ENCODE data around the gene HELZ. TPM values are rescaled to one million over a fixed set of nuclear protein-coding genes. Genes with fewer than 3 reads are reported as not detected.
"Not testable (repeated sequence)": the region's sequence is repeated elsewhere in the genome, so short reads cannot be mapped to it uniquely, and the experiment has no call there.

The HELZ gene
- total RNA-seq, 1 experiment from 2014 or later = 31.3 TPM

DNA sequence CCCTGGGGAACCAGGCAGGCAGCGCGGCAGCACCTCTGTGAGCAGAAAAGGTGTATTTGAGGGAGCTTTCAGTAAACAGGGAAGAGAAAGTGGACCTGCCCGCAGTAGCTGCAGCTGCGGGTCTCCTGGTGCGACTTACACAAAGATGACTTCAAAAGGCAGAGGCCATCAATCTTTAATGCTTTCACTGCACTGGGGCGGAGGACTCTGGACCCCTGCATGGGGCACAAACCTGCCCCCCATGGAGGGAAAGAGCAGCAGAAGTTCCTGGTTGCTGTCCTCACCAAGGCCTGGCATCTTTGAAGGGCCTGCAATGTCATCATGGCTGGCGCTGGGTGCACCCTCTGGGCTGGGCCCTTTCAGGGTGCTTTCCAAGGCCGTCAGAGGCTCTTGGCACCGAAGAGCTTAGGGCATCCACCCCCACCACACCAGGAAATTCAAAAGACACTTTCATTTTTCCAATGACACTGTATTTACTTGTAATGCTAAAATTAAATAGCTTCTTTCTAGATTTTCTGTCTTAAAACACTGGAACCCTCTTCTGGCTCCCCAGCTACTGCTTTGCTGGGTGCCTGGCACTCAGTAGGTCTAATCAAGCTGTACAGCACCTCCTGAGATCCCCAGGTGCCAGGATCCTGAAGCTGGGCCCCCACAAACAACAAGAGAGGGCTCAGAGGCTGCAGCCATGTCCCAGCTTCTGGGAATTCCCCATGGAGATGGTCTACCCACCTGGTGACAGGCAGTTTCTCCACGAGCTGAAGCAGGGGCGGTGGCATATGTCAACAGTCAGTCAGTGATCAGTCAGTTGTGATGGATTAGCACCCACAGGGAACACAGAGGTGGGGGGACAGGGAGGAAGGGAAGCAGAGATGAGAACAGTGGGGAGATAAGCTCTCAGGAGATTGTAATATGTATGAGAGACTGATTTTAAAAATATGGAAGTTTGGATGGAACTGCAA, 202.8 kb downstream of the HELZ start:
- no TSS peak for BruUV-seq (replicated peaks)
- H3K9me3 ChIP-seq (ENCODE audit: low read length) = no peaks in the 10 kb centered on the region
- peaks cover 3% of the 10 kb centered on the region; the same call in 1 of the 2 replicates for H3K27me3 ChIP-seq (ENCODE audit: low read length)
- TF ChIP-seq EZH2 (IDR thresholded peaks at IDR 0.05; ENCODE audit: low read length, unreplicated experiment) (no peak), EZH2phosphoT487 (IDR thresholded peaks at IDR 0.05; ENCODE audit: borderline replicate concordance, low read length) (no peak)
- TF ChIP-seq, protein P1, sequence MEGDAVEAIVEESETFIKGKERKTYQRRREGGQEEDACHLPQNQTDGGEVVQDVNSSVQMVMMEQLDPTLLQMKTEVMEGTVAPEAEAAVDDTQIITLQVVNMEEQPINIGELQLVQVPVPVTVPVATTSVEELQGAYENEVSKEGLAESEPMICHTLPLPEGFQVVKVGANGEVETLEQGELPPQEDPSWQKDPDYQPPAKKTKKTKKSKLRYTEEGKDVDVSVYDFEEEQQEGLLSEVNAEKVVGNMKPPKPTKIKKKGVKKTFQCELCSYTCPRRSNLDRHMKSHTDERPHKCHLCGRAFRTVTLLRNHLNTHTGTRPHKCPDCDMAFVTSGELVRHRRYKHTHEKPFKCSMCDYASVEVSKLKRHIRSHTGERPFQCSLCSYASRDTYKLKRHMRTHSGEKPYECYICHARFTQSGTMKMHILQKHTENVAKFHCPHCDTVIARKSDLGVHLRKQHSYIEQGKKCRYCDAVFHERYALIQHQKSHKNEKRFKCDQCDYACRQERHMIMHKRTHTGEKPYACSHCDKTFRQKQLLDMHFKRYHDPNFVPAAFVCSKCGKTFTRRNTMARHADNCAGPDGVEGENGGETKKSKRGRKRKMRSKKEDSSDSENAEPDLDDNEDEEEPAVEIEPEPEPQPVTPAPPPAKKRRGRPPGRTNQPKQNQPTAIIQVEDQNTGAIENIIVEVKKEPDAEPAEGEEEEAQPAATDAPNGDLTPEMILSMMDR (conservative IDR thresholded peaks at IDR 0.05; ENCODE audit: low read depth, low read length) = no peak
- no peak overlapping the region for H3K9ac ChIP-seq (ENCODE audit: low read length)
- H3K27ac ChIP-seq (ENCODE audit: low read length) = no peak overlapping the region
- 0 out of 2 replicates have a peak, but pooled peaks cover 7% of the 10 kb centered on the region for H3K4me1 ChIP-seq (ENCODE audit: insufficient read depth, low read length)
- CTCF ChIA-PET = interaction anchor here (0.6 kb wide), 1 partner anchor 325 kb away, joined by 3 read pairs; no protein-coding TSS in a partner anchor
- H3K79me2 ChIP-seq (ENCODE audit: low read length) = no peaks in the 10 kb centered on the region
- no peaks in the 10 kb centered on the region for H3K36me3 ChIP-seq (ENCODE audit: low read depth, low read length)
- H3K4me2 ChIP-seq (ENCODE audit: low read length) = no peak overlapping the region
- H2AFZ ChIP-seq (ENCODE audit: low read length) = no peak overlapping the region
- ATAC-seq = no peak
- no peak overlapping the region for H3K4me3 ChIP-seq (ENCODE audit: low read length)
- H3F3A ChIP-seq (ENCODE audit: low read length, unreplicated experiment) = no peaks in the 10 kb centered on the region
- H4K20me1 ChIP-seq (ENCODE audit: low read length) = no peaks in the 10 kb centered on the region
- POLR2A ChIA-PET (ENCODE audit: unreplicated experiment) = no interaction called here
- intact Hi-C loops (cut with micrococcal nuclease) = no loop called here
- H3K9me2 ChIP-seq (replicated peaks; ENCODE audit: low read length) = no peaks in the 10 kb centered on the region
- DNase-seq = no peak

DNA sequence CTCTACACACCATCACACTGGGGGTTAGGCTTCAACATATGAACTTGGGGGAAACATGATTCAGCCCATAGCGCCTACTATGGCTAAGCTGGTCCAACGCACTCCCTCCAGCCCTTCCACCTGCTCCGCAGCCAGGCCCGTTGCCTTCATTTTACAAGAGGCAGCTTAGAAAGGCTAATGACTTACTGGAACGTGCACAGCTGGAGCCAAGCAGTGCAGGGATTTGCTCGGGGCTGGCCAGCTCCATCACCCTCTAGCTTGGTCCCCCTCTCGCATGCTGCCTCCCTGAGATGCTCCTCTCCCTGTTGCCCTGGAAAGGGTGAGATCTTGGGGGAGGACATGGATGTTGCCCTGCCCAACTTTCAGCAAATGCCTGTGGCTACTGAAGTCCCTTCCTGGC, 203.5 kb downstream of the HELZ start:
- TF ChIP-seq, protein P1 (conservative IDR thresholded peaks at IDR 0.05; ENCODE audit: low read depth, low read length) = no peak
- no peak for TF ChIP-seq EZH2phosphoT487 (IDR thresholded peaks at IDR 0.05; ENCODE audit: borderline replicate concordance, low read length)
- BruUV-seq (replicated peaks) = no TSS peak
- ChIA-PET CTCF (no interaction called here), POLR2A (ENCODE audit: unreplicated experiment) (no interaction called here)
- no peak overlapping the region for H3K4me2 ChIP-seq (ENCODE audit: low read length)
- H3F3A ChIP-seq (ENCODE audit: low read length, unreplicated experiment) = no peaks in the 10 kb centered on the region
- H3K4me1 ChIP-seq (ENCODE audit: insufficient read depth, low read length) = 0 out of 2 replicates have a peak, but pooled peaks cover 4% of the 10 kb centered on the region
- no peaks in the 10 kb centered on the region for H4K20me1 ChIP-seq (ENCODE audit: low read length)
- H3K27ac ChIP-seq (ENCODE audit: low read length) = no peak overlapping the region
- H3K79me2 ChIP-seq (ENCODE audit: low read length) = no peaks in the 10 kb centered on the region
- H3K27me3 ChIP-seq (ENCODE audit: low read length) = peaks cover 3% of the 10 kb centered on the region; the same call in 1 of the 2 replicates
- intact Hi-C loops (cut with micrococcal nuclease) = no loop called here
- H3K4me3 ChIP-seq (ENCODE audit: low read length) = no peak overlapping the region
- ATAC-seq = no peak
- no peak for DNase-seq
- no peak overlapping the region for H3K9ac ChIP-seq (ENCODE audit: low read length)
- no peaks in the 10 kb centered on the region for H3K36me3 ChIP-seq (ENCODE audit: low read depth, low read length)
- H2AFZ ChIP-seq (ENCODE audit: low read length) = no peak overlapping the region
- H3K9me3 ChIP-seq (ENCODE audit: low read length) = no peaks in the 10 kb centered on the region
- no peaks in the 10 kb centered on the region for H3K9me2 ChIP-seq (replicated peaks; ENCODE audit: low read length)

DNA sequence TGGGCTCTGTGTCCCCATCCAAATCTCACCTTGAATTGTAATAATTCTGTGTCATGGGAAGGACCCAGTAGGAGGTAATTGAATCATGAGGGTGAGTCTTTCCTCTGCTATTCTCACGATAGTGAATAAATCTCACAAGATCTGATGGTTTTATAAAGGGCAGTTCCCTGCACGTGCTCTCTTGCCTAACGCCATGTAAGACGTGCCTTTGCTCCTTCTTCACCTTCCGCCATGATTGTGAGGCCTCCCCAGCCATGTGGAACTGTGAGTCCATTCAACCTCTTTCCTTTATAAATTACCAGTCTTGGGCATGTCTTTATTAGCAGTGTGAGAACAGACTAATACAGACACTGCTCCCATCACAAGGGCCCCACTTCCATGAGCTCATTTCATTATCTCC, 203.9 kb downstream of the HELZ start:
- H3K36me3 ChIP-seq (ENCODE audit: low read depth, low read length); DNase-seq; H3K4me2 ChIP-seq (ENCODE audit: low read length); H2AFZ ChIP-seq (ENCODE audit: low read length); H3K9me2 ChIP-seq (replicated peaks; ENCODE audit: low read length); H3K9me3 ChIP-seq (ENCODE audit: low read length); H3K4me3 ChIP-seq (ENCODE audit: low read length); H3K27ac ChIP-seq (ENCODE audit: low read length); H4K20me1 ChIP-seq (ENCODE audit: low read length); H3K4me1 ChIP-seq (ENCODE audit: insufficient read depth, low read length); H3K9ac ChIP-seq (ENCODE audit: low read length); H3F3A ChIP-seq (ENCODE audit: low read length, unreplicated experiment); intact Hi-C loops (cut with micrococcal nuclease); CTCF ChIA-PET; BruUV-seq (replicated peaks); H3K79me2 ChIP-seq (ENCODE audit: low read length); POLR2A ChIA-PET (ENCODE audit: unreplicated experiment); ATAC-seq; H3K27me3 ChIP-seq (ENCODE audit: low read length): not testable (repeated sequence)

Data from PC-3 (cell line).